Fibroblast of skin of back (primary cell): ENCODE data around the gene REELD1. TPM values are rescaled to one million over a fixed set of nuclear protein-coding genes. Genes with fewer than 3 reads are reported as not detected.

Experiments
- DNase-seq: peaks from one replicate; pipeline ENCODE4 v3.0.0-alpha.2; 2013
- polyA plus RNA-seq, 2 experiments: library from polyadenylated mRNA; unstranded; fragments of 120-200 nt; gene quantifications; one replicate each; pipeline ENCODE4 v1.2.1, GENCODE V29; 2013; ENCODE audit not compliant: insufficient read length in 2 of 2

REELD1 gene
- polyA plus RNA-seq (2013, experiment 1 of 2; ENCODE audit: insufficient read length) = not detected
- not detected for polyA plus RNA-seq (2013, experiment 2 of 2; ENCODE audit: insufficient read length)

DNA sequence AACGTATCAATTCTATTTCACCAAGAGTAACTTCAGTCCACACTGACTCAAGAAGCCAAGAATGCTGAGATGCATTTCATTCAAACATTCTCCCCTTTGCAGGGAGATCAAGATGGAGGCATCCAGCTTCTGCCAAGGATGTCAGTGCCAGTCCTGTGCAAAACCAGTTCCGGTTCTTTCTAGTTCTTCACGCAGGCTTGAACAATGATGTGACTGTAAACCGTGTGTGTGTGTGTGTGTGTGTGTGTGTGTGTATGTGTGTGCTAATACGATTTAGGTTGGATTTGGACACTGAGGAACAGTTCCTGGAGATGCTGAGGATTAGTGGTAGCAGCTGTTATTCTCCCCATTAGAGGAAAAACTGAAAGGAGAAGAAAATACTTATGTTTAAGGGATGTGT is at the start of gene REELD1:
Gene REELD1, plus strand, starts transcription at position 301 of the 400 bp plus-strand sequence. CDS start 2,415 bp downstream, outside the sequence.
- DNase-seq = no peak

DNA sequence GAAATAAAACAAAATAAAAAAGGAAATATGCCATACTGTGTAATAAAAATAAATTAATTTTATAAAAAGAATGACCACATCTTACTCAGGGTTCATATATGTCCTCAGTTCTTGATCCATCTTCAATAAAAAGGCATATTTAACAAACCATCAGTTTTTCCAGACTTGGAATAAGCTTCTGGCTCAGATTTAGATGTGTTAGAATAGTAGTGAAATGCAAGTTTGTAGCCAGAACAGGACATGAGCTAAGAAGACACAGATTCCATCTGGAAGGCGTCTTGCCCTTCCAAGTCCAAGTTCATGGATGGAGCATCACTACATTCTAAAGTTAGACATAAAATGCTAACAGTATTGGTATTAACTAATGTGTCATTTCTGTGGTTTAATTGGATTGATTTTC is 49.1 kb upstream of the REELD1 start:
- DNase-seq = no peak

DNA sequence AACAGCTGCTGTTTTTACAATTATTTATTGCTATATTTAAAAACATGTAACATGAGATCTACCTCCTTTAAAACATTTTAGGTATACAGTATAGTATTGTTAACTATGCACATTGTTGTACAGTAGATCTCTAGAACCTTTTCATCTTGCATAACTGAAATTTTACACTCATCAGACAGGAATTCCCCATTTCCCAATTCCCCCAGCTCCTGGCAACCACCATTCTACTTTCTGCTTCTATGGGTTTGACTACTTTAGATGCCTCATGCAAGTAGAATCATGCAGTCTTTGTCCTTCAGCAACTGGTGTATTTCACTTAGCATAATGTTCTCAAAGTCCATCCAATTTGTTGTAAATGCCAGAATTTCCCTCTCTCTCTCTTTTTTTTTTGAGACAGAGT is 48.5 kb upstream of the REELD1 start:
- DNase-seq = peak; percentile 62

- no peak for DNase-seq
Measured at GRCh38 chr4:146170149-146170548, 44.2 kb upstream of the REELD1 start.

DNA sequence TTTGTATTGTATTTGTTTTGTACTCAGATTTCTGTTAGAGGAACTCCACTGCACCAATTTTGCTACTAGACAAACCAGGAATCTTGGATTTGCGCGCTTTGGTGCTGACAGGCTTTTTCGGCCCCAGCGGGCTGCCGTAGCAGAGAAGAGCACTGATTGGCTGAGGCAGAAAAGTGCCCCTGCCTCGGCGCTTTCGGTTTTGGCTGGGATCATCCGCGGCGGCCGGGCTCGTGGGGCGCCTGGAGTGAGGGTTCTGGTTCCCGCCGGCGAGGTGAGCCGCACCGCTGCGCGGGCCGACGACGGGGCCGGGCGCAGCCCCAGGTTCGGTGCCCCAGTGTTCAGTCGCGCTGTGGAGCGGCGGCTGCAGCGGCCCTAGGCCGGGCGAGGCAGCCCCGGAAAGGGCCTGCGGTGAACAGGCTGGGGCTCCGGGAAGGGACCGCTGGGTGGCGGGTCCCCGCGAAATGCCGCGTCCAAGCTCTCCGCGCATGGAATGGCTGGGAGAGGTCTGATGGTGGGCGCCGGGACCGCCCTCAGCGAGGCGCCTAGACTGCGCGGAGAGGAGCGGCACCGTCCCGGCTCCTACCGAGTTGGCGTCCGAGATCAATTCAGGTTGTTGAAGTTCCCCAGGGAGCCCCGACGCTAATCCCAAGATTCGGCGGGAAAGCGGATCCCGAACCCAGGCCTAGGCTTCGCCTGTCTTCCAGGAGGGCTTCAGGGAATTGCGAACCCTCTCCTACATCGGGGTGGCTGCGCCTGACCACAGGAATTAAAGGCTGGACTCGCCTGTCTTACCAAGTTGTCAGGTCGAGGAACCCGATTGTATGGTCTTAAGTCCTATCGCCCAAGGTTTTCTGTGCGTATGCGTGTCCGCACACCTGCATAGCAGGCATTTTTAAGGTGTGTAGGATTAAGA is 38.5 kb upstream of the REELD1 start, which contains the start of gene LSM6:
Gene LSM6, plus strand, starts transcription at position 178 of the 913 bp plus-strand sequence. CDS start 7,204 bp downstream, outside the sequence.
- DNase-seq = peak; percentile 90

DNA sequence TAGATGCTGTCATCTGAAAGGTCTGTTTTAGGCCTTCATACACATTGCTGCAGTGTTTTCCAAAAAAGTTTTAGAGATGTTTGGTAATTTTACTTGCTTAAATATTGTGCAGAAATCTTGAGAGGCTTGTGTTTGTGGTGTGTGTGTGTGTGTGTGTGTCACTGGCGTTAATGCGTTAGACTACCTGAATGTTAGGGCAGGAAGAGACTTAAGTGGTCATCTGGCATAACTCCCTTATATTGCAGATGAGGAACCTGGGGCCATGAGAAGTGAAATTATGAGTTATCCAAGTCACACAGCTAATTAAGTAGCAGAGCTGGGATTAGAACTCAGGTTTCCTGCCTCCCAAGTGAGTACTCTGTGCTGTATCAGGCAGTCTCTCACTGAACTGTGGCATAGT is 37.4 kb upstream of the REELD1 start:
- no peak for DNase-seq

DNA sequence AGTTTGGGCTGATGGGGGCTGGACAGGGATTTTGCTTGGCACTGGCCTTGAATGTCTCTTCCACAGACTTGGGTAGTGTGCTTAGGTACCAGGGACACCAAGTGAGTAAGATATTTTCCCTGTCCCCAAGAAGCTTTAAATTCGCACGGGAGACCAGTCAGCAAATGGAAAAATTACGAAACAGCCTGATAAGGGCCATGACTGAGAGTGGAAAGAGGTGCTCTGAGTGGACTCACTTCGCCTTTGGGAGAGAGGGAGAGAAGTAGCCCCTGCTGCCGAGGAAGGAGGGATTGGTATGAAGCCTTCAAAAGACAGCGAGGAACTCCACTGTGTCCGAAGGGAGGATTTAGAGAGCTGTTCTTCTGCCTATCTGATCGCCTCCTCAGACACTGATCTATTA is 36.2 kb upstream of the REELD1 start:
- DNase-seq = no peak

DNA sequence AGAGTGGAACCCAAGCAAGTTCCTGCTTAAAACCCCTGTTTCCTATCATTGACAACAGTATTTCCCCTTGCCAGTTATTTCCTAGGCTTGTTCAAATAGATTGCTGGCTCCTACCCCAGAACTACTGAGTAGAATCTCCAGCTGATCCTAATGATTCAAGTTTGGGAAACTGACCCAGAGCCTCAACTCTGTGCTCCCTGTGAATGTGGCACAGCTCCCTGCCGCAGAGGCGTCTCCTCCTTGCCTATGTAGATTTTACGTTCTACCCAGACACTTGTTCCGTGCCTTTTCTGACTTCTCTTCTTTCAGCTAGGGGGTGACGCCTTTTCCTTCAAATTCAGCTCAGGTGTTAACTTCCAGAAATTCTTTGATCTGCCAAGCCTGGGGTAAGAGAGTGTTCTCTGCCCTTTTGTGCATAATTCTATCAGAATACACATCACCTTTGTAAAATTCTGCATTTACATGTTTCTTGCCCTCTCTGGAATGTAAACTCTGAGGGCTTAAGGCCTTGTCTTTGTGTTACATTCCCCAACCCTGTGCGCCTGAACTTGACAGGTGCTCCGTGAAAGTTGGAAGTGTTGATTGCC is 34.5 kb upstream of the REELD1 start:
- no peak for DNase-seq

- DNase-seq = no peak
Measured at GRCh38 chr4:146182443-146182842, 31.9 kb upstream of the REELD1 start.

DNA sequence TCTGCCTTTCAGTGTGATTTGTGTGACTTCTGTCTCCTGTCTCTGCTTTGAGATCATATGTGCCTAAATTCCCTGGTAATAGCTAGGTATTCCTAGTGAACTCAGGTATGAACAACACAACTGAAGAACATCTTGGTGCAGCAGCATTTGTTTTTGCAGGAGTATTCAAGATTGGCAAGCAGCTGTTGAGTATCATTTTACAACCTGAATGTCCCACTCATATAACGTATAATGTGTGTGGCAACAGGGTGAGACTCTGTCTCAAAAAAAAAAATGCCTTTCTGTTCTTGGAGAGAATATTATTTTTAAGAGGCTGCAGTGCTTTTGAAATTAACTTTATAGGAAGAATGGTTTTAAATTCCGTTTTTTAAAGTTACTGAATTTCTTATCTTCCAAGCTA is 31.1 kb upstream of the REELD1 start:
- DNase-seq = no peak

- DNase-seq = no peak
Measured at GRCh38 chr4:146186041-146186440, 28.3 kb upstream of the REELD1 start.

DNA sequence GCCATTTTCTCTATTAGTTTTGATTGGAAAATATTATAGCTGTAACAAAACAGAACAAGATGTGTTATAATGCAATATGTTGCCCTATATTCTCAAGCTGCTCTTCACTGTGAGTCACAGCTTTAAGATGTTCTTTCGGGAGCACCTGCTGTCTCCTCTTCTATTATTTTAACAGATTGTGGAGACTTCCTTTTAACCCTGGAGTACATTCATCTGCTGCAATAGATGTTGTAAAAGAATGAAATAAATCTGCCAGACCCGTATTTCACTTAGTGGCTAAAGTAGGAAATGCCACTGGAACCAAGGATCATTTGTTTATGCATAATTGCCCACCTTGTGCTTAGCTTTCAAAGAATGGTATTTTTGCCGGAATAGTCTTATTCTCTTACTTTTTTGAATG is 27.7 kb upstream of the REELD1 start:
- DNase-seq = no peak

- DNase-seq = no peak
Measured at GRCh38 chr4:146190456-146190855, 23.9 kb upstream of the REELD1 start.

DNA sequence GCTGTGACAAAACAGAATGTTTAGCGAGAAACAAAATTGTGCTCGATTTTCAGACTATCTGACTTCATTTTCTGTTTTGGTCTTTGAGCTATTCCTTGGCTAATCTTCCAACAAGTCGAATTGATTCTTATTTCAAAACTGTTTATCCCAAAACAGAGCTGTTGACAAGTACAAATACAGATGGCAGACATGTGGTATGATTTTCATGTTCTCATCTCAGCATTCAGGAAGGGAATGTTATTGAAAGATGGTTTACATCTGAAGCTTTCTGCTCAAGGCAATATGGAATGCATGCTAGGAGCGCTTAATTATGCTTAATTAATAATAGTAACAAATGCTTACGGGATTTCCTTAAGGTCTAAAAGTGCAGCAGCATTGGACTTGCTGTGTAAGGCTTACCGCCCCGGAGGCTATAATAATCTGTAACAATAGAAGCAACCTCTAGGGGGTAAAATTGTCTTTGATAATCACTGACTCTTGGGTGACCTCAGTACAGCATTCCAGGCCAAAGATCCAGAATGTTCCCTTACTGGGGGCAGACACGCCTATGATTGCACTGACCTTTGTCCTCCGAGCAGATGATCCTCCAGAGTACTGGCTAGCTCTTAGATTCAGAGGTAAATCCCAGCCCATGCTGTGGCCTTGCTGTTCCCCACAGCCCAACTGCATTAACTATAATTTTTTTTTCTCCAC is 22.4 kb upstream of the REELD1 start:
- peak; percentile 20 for DNase-seq

- no peak for DNase-seq
Measured at GRCh38 chr4:146193628-146194027, 20.7 kb upstream of the REELD1 start.

- DNase-seq = no peak
Measured at GRCh38 chr4:146194212-146194611, 20.1 kb upstream of the REELD1 start.

- DNase-seq = no peak
Measured at GRCh38 chr4:146202665-146203064, 11.7 kb upstream of the REELD1 start.

- DNase-seq = no peak
Measured at GRCh38 chr4:146207410-146207809, 6.9 kb upstream of the REELD1 start.

GRCh38 chr4:146210890-146211289 is 3.4 kb upstream of the REELD1 start:
- DNase-seq = no peak

DNA sequence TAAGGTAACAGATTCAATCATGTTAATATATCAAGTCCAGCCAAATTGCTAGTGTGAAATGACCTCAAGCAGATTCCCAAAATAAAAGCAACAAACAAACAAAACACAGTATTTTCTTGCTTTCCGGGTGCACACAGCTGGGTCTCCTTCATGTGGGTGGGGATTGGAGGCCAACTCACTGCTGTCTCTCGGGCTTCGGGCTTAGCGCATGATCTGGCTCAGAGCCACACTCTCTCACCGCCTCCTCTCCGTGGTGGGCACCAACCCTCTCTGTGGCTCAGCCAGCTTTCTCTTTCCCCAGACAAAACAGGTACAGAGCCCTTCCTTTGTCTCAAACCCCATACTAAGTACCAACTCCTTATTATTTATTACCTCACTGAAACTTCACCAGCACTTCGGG is 2.9 kb upstream of the REELD1 start:
- no peak for DNase-seq

- DNase-seq = no peak
Measured at GRCh38 chr4:146212781-146213180, 1.6 kb upstream of the REELD1 start.

DNA sequence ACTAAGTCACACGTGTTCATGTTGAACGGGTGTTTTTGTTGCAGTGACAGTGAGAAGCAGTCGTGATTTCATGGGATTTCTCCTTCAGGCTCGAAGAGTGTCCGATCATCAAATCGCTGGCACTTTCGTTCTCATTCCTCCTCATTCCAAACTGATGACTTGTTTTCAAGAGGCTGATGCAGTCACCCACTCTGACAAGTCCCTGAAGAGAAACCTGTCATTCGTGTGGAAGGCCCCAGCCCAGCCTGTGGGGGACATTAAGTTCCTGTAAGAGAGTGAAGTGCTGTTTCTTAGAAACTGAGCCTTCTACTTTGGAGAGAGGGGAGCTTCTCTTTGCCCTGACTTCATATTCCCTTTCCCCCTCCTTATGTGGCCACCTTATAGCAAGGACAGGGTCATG is 8.0 kb downstream of the REELD1 start:
- DNase-seq = peak; percentile 77

- DNase-seq = no peak
Measured at GRCh38 chr4:146224326-146224966, 10.1 kb downstream of the REELD1 start.
